Measurements from ENCODE around the gene TRIM3. TPM values are rescaled to one million over a fixed set of nuclear protein-coding genes. Genes with fewer than 3 reads are reported as not detected.
A peak's percentile ranks its signal among the peaks of the same experiment; 100 is the strongest.

The TRIM3 gene
- total RNA-seq, 6 donors from 2014 or later, result 21.4 to 63.9 (median 28.7) TPM

DNA sequence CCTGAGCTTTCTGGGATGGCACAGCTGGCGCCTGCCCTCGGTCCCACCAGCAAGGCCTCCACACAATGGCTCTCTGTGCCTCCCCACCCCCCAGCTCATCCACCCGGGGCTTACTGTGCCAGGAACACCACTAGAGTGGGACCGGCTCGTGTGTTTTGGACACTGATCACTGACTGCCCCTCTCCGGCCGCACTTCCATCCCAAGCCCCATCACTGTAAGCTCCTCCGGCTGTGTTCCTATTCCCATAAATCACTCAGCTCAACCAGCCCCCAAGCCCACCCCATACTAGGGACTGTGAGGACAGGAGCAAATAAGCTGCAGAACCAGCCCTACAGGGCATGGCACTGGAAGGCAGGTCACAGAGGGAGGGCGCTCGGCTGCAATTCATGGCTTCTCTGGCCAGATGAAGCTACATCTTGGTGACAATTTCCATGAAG lies 62.1 kb downstream of the TRIM3 start:
- Histone ChIP-seq H3K27me3 (no peaks in the 10 kb centered on the region), H3K36me3 (peaks cover 0 to 27% (median 15%) of the 10 kb centered on the region in 4 donors), H3K4me3 (no peak overlapping the region), H3K27ac (no peak overlapping the region), H3K4me1 (peaks cover 3 to 10% (median 10%) of the 10 kb centered on the region in 4 donors), H3K9me3 (no peaks in the 10 kb centered on the region)
- ATAC-seq (ENCODE audit: low FRiP score in 2 of 2) (no peak), DNase-seq (no peak)
- WGBS, 2 donors, result 91 to 94% methylated on average over 7 to 10 of the region's 10 CpGs
- TF ChIP-seq EP300 (IDR thresholded peaks at IDR 0.05) (no peak), POLR2A (IDR thresholded peaks at IDR 0.05) (no peak), POLR2AphosphoS5 (IDR thresholded peaks at IDR 0.05) (no peak)
- TF ChIP-seq, protein P1, sequence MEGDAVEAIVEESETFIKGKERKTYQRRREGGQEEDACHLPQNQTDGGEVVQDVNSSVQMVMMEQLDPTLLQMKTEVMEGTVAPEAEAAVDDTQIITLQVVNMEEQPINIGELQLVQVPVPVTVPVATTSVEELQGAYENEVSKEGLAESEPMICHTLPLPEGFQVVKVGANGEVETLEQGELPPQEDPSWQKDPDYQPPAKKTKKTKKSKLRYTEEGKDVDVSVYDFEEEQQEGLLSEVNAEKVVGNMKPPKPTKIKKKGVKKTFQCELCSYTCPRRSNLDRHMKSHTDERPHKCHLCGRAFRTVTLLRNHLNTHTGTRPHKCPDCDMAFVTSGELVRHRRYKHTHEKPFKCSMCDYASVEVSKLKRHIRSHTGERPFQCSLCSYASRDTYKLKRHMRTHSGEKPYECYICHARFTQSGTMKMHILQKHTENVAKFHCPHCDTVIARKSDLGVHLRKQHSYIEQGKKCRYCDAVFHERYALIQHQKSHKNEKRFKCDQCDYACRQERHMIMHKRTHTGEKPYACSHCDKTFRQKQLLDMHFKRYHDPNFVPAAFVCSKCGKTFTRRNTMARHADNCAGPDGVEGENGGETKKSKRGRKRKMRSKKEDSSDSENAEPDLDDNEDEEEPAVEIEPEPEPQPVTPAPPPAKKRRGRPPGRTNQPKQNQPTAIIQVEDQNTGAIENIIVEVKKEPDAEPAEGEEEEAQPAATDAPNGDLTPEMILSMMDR (IDR thresholded peaks at IDR 0.05), result no peak

DNA sequence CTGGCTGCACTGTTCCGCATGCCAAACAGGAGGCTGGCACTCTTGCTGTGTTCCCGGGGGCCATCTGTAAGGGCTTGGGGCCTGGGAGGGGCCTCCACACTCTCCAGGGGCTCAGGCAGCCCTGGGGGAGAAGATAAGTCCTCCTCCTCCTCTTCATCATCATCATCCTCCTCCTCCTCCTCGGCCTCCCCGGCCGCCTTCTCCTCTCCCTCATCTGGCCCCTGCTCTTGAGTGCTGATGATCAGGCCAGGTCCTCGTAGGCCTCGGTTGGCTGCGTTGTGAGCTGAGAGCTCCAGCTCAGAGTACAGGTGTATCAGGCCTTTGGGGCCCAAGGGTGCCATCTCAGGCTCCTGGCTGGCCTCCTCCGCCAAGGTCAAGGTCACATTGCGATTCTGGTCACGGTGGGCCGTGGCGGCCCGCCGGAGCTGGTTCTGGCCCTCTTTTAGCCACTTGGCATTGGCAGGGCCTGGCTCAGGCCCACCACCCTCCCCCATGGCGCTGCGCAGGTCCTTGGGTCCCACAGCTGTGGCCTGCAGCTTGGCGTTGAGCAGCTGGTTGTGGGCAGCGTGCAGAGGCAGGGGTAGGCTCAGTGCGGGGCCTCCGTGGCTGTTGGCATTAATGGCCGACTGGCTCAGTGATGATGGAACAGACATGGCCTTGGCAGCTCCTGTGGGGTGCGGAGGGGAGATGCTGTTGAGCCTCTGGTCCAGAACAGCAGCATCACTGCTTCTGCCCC lies 62.9 kb downstream of the TRIM3 start:
- Histone ChIP-seq H3K36me3 (peaks cover 0 to 27% (median 15%) of the 10 kb centered on the region in 4 donors), H3K4me3 (no peak overlapping the region), H3K27me3 (no peaks in the 10 kb centered on the region), H3K27ac (no peak overlapping the region), H3K4me1 (peaks cover 3 to 10% (median 10%) of the 10 kb centered on the region in 4 donors), H3K9me3 (no peaks in the 10 kb centered on the region)
- no peak for ATAC-seq (ENCODE audit: low FRiP score in 2 of 2)
- peak in 1 of 2 donors; percentile 80 for DNase-seq
- TF ChIP-seq POLR2AphosphoS5 (IDR thresholded peaks at IDR 0.05) (no peak), POLR2A (IDR thresholded peaks at IDR 0.05) (no peak), EP300 (IDR thresholded peaks at IDR 0.05) (no peak)
- WGBS, 2 donors, result 93 to 97% methylated on average over 9 to 22 of the region's 23 CpGs

DNA sequence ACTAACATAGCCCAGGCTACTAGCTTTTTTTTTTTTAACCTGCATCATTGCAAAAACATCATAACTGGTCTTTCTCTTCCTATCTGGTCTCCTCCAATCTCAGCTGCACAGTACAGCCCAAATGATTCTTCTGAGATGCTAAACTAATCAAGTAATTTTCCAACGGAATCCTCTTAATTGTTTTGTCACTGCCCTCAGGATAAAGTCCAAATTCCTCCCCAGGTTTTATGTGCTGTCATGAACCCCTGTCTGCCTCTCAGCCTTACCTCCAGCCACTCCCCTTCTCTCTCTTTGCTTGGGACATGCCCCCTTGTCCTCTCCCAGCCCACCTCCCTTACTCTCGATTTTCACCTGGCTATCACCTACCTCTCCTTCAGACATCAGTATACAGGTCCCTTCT lies 67.4 kb downstream of the TRIM3 start:
- WGBS, 2 donors, result 54 to 59% methylated on average over 2 of the region's 2 CpGs
- Histone ChIP-seq H3K27me3 (no peaks in the 10 kb centered on the region), H3K4me3 (no peak overlapping the region), H3K9me3 (no peaks in the 10 kb centered on the region), H3K36me3 (peaks cover 0 to 49% (median 21%) of the 10 kb centered on the region in 4 donors), H3K27ac (no peak overlapping the region), H3K4me1 (peaks cover 0 to 6% (median 0%) of the 10 kb centered on the region in 4 donors)
- ATAC-seq (ENCODE audit: low FRiP score in 2 of 2), result no peak
- no peak for DNase-seq
- TF ChIP-seq, protein P1 (IDR thresholded peaks at IDR 0.05), result no peak
- no peak for TF ChIP-seq POLR2AphosphoS5 (IDR thresholded peaks at IDR 0.05)

DNA sequence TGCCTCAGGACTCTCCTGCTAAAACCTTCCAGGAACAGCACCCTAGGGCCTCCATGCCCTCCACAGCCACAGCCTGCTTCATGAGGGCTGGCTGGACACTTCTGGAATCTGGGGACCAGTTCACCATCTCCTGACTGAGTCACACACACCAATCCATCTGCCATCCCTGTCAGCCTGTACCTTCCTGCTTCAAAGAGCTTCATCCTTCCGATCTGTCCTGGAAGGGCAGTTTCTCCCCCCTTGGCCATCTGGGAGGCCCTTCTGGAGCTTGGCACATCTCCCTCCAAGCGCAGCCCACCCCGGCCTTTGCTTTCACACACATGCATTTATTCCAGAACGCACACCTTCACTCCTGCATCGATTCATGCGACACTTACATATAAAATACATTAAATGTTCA lies 67.9 kb downstream of the TRIM3 start:
- TF ChIP-seq EP300 (IDR thresholded peaks at IDR 0.05) (no peak), POLR2AphosphoS5 (IDR thresholded peaks at IDR 0.05) (no peak), POLR2A (IDR thresholded peaks at IDR 0.05) (no peak)
- TF ChIP-seq, protein P1 (IDR thresholded peaks at IDR 0.05), result no peak
- no peak for DNase-seq
- peaks cover 0 to 6% (median 0%) of the 10 kb centered on the region in 4 donors for H3K4me1 ChIP-seq
- H3K9me3 ChIP-seq, result no peaks in the 10 kb centered on the region
- H3K27me3 ChIP-seq, result no peaks in the 10 kb centered on the region
- H3K27ac ChIP-seq, result no peak overlapping the region
- WGBS, 2 donors, result 94 to 96% methylated on average over 6 of the region's 6 CpGs
- no peak overlapping the region for H3K4me3 ChIP-seq
- ATAC-seq (ENCODE audit: low FRiP score in 2 of 2), result no peak
- peaks cover 0 to 52% (median 20%) of the 10 kb centered on the region in 4 donors for H3K36me3 ChIP-seq

DNA sequence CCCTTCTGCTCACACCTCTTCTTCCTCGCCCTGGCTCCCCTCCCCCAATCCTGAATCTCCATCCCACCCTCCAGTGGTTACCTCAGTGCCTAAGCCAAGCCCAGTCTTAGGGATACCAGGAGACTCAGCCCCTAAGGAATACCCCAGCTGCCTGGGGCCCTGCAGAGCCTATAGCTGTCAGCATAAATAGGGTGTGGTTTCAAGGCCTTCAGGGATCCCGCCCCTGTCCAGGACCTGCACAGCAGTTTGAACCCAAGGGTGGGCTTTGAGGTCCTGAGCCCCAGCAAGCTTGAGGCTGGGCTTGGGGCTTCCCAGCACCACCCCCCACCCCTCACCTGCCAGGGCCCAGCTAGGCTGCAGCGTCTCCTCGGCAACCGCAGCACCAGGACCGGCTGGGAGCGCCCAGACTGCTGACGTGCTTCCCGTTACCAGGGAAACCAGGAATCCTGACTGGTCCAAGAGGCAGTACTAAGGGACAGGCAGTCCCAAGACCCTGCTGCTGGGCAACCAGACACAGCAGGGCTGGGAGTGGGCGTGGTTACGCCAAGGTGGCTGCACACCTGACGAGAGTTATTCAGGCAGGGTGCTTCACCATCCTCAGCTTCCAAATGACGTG lies 68.6 kb downstream of the TRIM3 start:
- peaks cover 0 to 6% (median 0%) of the 10 kb centered on the region in 4 donors for H3K4me1 ChIP-seq
- H3K4me3 ChIP-seq, result no peak overlapping the region
- H3K27me3 ChIP-seq, result no peaks in the 10 kb centered on the region
- TF ChIP-seq POLR2A (IDR thresholded peaks at IDR 0.05) (no peak), POLR2AphosphoS5 (IDR thresholded peaks at IDR 0.05) (no peak), EP300 (IDR thresholded peaks at IDR 0.05) (no peak)
- TF ChIP-seq, protein P1 (IDR thresholded peaks at IDR 0.05), result no peak
- ATAC-seq (ENCODE audit: low FRiP score in 2 of 2), result peak in 1 of 2 donors; percentile 21
- peak in 1 of 2 donors; percentile 65 for DNase-seq
- 85% methylated on average over 6 to 13 of the region's 13 CpGs for WGBS, 2 donors
- H3K9me3 ChIP-seq, result no peaks in the 10 kb centered on the region
- H3K36me3 ChIP-seq, result peaks cover 0 to 52% (median 18%) of the 10 kb centered on the region in 4 donors
- H3K27ac ChIP-seq, result peak overlapping the region in 1 of 4 donors; percentile 13
